SK-N-SH (cell line): ENCODE results near the gene ABHD17C. TPM values are rescaled to one million over a fixed set of nuclear protein-coding genes. Genes with fewer than 3 reads are reported as not detected.

ENCODE experiments used
- CTCF ChIA-PET: fragments of 300-600, 350-600 bp; formaldehyde crosslinking; extraction: SDS; loops from one replicate; lab custom pipeline; 2021; lab: Yijun Ruan, JAX
- POLR2A ChIA-PET: fragments of 350-600 bp; sonication (Branson Sonifier 250); formaldehyde crosslinking; extraction: SDS; loops from one replicate; lab custom pipeline; 2020; ENCODE audit warnings: antibody characterized with exemption, inconsistent platforms; lab: Yijun Ruan, JAX
- DNase-seq: peaks from one replicate; pipeline ENCODE4 v3.0.0; 2012
- H2AFZ ChIP-seq: fragments of 200-600 bp; sonication (generic); 2 replicates; pipeline ENCODE4 v1.8.1; 2016; ENCODE audit warnings: antibody characterized with exemption, mild to moderate bottlenecking, low read depth
- H3F3A ChIP-seq: fragments of 200-600 bp; sonication (generic); replicated peaks from 2 replicates; pipeline ENCODE3; 2016; ENCODE audit warnings: antibody characterized with exemption, mild to moderate bottlenecking; ENCODE audit not compliant: insufficient read depth
- H3K27ac ChIP-seq, 2 experiments: fragments of 200-500 bp in 1 of 2; fragments of 200-600 bp in 1 of 2; sonication (Bioruptor generic) in 1 of 2; sonication (generic), shearing (Covaris generic) in 1 of 2; 2 replicates each; pipeline versions ENCODE4 v1.5.1 to v1.6.1; 2014 to 2016; ENCODE audit warnings: low read depth in 2 of 2, inconsistent platforms in 1 of 2, low read length in 1 of 2, mild to moderate bottlenecking in 1 of 2, mixed read lengths in 1 of 2
- H3K27me3 ChIP-seq: fragments of 200-600 bp; sonication (generic), shearing (Covaris generic); 2 replicates; pipeline ENCODE4 v1.6.1; 2016; ENCODE audit warnings: mixed run types; ENCODE audit not compliant: insufficient read depth
- H3K36me3 ChIP-seq, 2 experiments: fragments of 200-500 bp in 1 of 2; fragments of 200-600 bp in 1 of 2; sonication (Bioruptor generic) in 1 of 2; sonication (generic) in 1 of 2; replicated peaks in 1 of 2; 2 replicates each; pipeline versions ENCODE3 to v1.5.1; 2014 to 2016; ENCODE audit warnings: low read length in 1 of 2, mild to moderate bottlenecking in 1 of 2; ENCODE audit not compliant: insufficient read depth in 2 of 2, control insufficient read depth in 1 of 2
- H3K4me1 ChIP-seq, 2 experiments: fragments of 200-500 bp in 1 of 2; fragments of 200-600 bp in 1 of 2; sonication (Bioruptor generic) in 1 of 2; sonication (generic), shearing (Covaris generic) in 1 of 2; 2 replicates each; pipeline versions ENCODE4 v1.5.1 to v1.6.1; 2014 to 2016; ENCODE audit warnings: low read depth in 1 of 2, low read length in 1 of 2, mixed run types in 1 of 2; ENCODE audit not compliant: insufficient read depth in 2 of 2, control insufficient read depth in 1 of 2
- H3K4me2 ChIP-seq: fragments of 200-600 bp; sonication (generic), shearing (Covaris generic); 2 replicates; pipeline ENCODE4 v1.6.1; 2017; ENCODE audit warnings: mixed run types
- H3K4me3 ChIP-seq, 2 experiments: fragments of 200-500 bp in 1 of 2; fragments of 200-600 bp in 1 of 2; sonication (Bioruptor generic) in 1 of 2; sonication (generic), shearing (Covaris generic) in 1 of 2; 2 replicates each; pipeline versions ENCODE4 v1.5.1 to v1.8.1; 2014 to 2016; ENCODE audit warnings: low read depth in 2 of 2, inconsistent platforms in 1 of 2, low read length in 1 of 2, mild to moderate bottlenecking in 1 of 2, mixed read lengths in 1 of 2, moderate library complexity in 1 of 2
- H3K79me2 ChIP-seq: fragments of 200-600 bp; sonication (generic); 2 replicates; pipeline ENCODE4 v1.8.1; 2017; ENCODE audit warnings: mild to moderate bottlenecking; ENCODE audit not compliant: insufficient read depth
- H3K9ac ChIP-seq: fragments of 200-600 bp; sonication (generic); 2 replicates; pipeline ENCODE4 v1.6.1; 2017; ENCODE audit warnings: mixed run types
- H3K9me2 ChIP-seq: fragments of 200-600 bp; sonication (generic); 2 replicates; pipeline ENCODE4 v1.6.1; 2017; ENCODE audit warnings: mixed run types
- H3K9me3 ChIP-seq: fragments of 200-600 bp; sonication (generic); 2 replicates; pipeline ENCODE4 v1.6.1; 2017; ENCODE audit warnings: mixed run types, mild to moderate bottlenecking, moderate library complexity
- H4K20me1 ChIP-seq: fragments of 200-600 bp; sonication (generic); 2 replicates; pipeline ENCODE4 v1.6.1; 2017; ENCODE audit warnings: mild to moderate bottlenecking, mixed run types; ENCODE audit not compliant: insufficient read depth
- CHD2 ChIP-seq: fragments of 150-350 bp; IDR thresholded peaks from 2 replicates; pipeline ENCODE4 v1.6.1; 2018; ENCODE audit warnings: low read length; ENCODE audit not compliant: partially characterized antibody
- FOSL2 ChIP-seq: IDR thresholded peaks from 2 replicates; pipeline ENCODE4 v1.4.0; 2012; ENCODE audit warnings: low read depth, mild to moderate bottlenecking, moderate library complexity, borderline replicate concordance
- FOXJ3 ChIP-seq: sonication (generic); formaldehyde crosslinking; IDR thresholded peaks from 2 replicates; pipeline ENCODE4 v1.5.1; 2020; ENCODE audit warnings: mild to moderate bottlenecking, missing genetic modification reagents
- GABPA ChIP-seq: IDR thresholded peaks from 2 replicates; pipeline ENCODE4 v1.4.0; 2012; ENCODE audit warnings: low read depth, mild to moderate bottlenecking
- JUND ChIP-seq: IDR thresholded peaks from 2 replicates; pipeline ENCODE4 v1.4.0; 2012
- RAD21 ChIP-seq: IDR thresholded peaks from 2 replicates; pipeline ENCODE4 v1.6.1; 2012; ENCODE audit warnings: mild to moderate bottlenecking, low read length
- RXRA ChIP-seq: IDR thresholded peaks from 2 replicates; pipeline ENCODE4 v1.4.0; 2012; ENCODE audit warnings: low read depth, mild to moderate bottlenecking, borderline replicate concordance
- SMC3 ChIP-seq: IDR thresholded peaks from 2 replicates; pipeline ENCODE4 v1.6.1; 2012; ENCODE audit warnings: low read depth, low read length, improper control_type of control experiment
- TCF12 ChIP-seq: IDR thresholded peaks from 2 replicates; pipeline ENCODE4 v1.4.0; 2012
- WGBS: methylation state at CpG from one replicate; pipeline ENCODE4 v1.1.6; 2017; ENCODE audit warnings: low lambda C conversion rate; 5-methylcytosine and 5-hydroxymethylcytosine counted together
- polyA plus RNA-seq, 3 experiments: library from polyadenylated mRNA; depleted of rRNA; stranded (reverse); fragments of >200 nt; gene quantifications; 2 replicates each; pipeline ENCODE4 v1.2.3, GENCODE V29; 2012
- TF ChIP-seq, protein P1 (sequence below): IDR thresholded peaks from 2 replicates; pipeline ENCODE4 v1.6.1; 2012; ENCODE audit warnings: mild to moderate bottlenecking, low read depth, low read length, moderate library complexity
- TF ChIP-seq, protein P2 (sequence below): IDR thresholded peaks from 2 replicates; pipeline ENCODE4; 2012
- TF ChIP-seq, protein P3 (sequence below): IDR thresholded peaks from 2 replicates; pipeline ENCODE4 v1.4.0; 2012; ENCODE audit warnings: low read depth, borderline replicate concordance
- TF ChIP-seq, protein P4 (sequence below): fragments of 200-600 bp; sonication (generic); IDR thresholded peaks from 2 replicates; pipeline ENCODE4 v1.6.1; 2017; ENCODE audit warnings: antibody characterized with exemption, mild to moderate bottlenecking, moderate library complexity

Gene ABHD17C
- polyA plus RNA-seq, 1 of the 3 experiments (the other 2 are of a cell fraction): 11.7 TPM

DNA sequence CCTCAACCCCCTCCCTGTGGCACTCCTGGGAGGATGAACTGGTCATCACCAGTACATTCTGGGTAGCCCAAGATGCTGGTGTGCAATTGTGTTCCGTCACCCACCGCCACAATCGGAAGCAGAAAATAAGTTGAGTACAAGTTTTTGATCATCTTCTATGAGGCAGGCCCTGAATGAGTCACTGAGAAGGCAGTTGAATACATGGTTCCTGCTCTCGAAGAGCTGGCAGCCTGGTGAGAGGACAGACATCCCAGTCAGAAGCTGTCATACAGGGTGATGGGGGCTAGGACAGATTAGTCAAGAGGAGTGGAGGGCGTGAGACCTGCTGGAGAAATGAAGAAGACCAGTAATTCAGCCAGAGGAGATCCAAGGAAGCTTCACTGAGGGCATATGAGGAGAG is 90.2 kb downstream of the ABHD17C start:
- no peak overlapping the region for H3K4me2 ChIP-seq
- peaks cover 0 to 16% of the 10 kb centered on the region in 2 experiments for H3K36me3 ChIP-seq
- DNase-seq: no peak
- H2AFZ ChIP-seq: no peak overlapping the region
- H4K20me1 ChIP-seq: no peaks in the 10 kb centered on the region
- CTCF ChIA-PET: interaction anchor here (1.6 to 4.5 kb wide), 4 partner anchors 9 to 330 kb away, joined by 11 to 19 read pairs (median 15); no protein-coding TSS in a partner anchor
- H3K79me2 ChIP-seq: no peaks in the 10 kb centered on the region
- 72% methylated on average over 5 of the region's 5 CpGs for WGBS
- no peak overlapping the region for H3K4me3 ChIP-seq
- no peak overlapping the region for H3K27ac ChIP-seq
- TF ChIP-seq SMC3 (no peak), RAD21 (no peak), JUND (peak; percentile 23; the same call in 1 of the 2 replicates), TCF12 (no peak), CHD2 (no peak), FOSL2 (peak; percentile 40; the same call in 1 of the 2 replicates), FOXJ3 (CRISPR knock-in tag) (no peak), GABPA (no peak), RXRA (no peak)
- TF ChIP-seq, protein P1, sequence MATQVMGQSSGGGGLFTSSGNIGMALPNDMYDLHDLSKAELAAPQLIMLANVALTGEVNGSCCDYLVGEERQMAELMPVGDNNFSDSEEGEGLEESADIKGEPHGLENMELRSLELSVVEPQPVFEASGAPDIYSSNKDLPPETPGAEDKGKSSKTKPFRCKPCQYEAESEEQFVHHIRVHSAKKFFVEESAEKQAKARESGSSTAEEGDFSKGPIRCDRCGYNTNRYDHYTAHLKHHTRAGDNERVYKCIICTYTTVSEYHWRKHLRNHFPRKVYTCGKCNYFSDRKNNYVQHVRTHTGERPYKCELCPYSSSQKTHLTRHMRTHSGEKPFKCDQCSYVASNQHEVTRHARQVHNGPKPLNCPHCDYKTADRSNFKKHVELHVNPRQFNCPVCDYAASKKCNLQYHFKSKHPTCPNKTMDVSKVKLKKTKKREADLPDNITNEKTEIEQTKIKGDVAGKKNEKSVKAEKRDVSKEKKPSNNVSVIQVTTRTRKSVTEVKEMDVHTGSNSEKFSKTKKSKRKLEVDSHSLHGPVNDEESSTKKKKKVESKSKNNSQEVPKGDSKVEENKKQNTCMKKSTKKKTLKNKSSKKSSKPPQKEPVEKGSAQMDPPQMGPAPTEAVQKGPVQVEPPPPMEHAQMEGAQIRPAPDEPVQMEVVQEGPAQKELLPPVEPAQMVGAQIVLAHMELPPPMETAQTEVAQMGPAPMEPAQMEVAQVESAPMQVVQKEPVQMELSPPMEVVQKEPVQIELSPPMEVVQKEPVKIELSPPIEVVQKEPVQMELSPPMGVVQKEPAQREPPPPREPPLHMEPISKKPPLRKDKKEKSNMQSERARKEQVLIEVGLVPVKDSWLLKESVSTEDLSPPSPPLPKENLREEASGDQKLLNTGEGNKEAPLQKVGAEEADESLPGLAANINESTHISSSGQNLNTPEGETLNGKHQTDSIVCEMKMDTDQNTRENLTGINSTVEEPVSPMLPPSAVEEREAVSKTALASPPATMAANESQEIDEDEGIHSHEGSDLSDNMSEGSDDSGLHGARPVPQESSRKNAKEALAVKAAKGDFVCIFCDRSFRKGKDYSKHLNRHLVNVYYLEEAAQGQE: no peak
- TF ChIP-seq, protein P2, sequence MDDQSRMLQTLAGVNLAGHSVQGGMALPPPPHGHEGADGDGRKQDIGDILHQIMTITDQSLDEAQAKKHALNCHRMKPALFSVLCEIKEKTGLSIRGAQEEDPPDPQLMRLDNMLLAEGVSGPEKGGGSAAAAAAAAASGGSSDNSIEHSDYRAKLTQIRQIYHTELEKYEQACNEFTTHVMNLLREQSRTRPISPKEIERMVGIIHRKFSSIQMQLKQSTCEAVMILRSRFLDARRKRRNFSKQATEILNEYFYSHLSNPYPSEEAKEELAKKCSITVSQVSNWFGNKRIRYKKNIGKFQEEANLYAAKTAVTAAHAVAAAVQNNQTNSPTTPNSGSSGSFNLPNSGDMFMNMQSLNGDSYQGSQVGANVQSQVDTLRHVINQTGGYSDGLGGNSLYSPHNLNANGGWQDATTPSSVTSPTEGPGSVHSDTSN: 0 out of 2 replicates have a peak, but pooled peaks have one; percentile 9
- TF ChIP-seq, protein P3, sequence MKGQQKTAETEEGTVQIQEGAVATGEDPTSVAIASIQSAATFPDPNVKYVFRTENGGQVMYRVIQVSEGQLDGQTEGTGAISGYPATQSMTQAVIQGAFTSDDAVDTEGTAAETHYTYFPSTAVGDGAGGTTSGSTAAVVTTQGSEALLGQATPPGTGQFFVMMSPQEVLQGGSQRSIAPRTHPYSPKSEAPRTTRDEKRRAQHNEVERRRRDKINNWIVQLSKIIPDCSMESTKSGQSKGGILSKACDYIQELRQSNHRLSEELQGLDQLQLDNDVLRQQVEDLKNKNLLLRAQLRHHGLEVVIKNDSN: no peak
- TF ChIP-seq, protein P4, sequence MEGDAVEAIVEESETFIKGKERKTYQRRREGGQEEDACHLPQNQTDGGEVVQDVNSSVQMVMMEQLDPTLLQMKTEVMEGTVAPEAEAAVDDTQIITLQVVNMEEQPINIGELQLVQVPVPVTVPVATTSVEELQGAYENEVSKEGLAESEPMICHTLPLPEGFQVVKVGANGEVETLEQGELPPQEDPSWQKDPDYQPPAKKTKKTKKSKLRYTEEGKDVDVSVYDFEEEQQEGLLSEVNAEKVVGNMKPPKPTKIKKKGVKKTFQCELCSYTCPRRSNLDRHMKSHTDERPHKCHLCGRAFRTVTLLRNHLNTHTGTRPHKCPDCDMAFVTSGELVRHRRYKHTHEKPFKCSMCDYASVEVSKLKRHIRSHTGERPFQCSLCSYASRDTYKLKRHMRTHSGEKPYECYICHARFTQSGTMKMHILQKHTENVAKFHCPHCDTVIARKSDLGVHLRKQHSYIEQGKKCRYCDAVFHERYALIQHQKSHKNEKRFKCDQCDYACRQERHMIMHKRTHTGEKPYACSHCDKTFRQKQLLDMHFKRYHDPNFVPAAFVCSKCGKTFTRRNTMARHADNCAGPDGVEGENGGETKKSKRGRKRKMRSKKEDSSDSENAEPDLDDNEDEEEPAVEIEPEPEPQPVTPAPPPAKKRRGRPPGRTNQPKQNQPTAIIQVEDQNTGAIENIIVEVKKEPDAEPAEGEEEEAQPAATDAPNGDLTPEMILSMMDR: no peak
- no peaks in the 10 kb centered on the region for H3K27me3 ChIP-seq
- peaks cover 0 to 6% of the 10 kb centered on the region in 2 experiments; a peak in 1 of 4 replicates for H3K4me1 ChIP-seq
- H3K9me2 ChIP-seq: no peaks in the 10 kb centered on the region
- no peak overlapping the region for H3K9ac ChIP-seq
- H3K9me3 ChIP-seq: no peaks in the 10 kb centered on the region
- no peaks in the 10 kb centered on the region for H3F3A ChIP-seq
- POLR2A ChIA-PET: no interaction called here
